ENCODE data around the gene FCRL3. TPM values are rescaled to one million over a fixed set of nuclear protein-coding genes. Genes with fewer than 3 reads are reported as not detected.
"Not testable (repeated sequence)": the region's sequence is repeated elsewhere in the genome, so short reads cannot be mapped to it uniquely, and the experiment has no call there.

Gene FCRL3, protein sequence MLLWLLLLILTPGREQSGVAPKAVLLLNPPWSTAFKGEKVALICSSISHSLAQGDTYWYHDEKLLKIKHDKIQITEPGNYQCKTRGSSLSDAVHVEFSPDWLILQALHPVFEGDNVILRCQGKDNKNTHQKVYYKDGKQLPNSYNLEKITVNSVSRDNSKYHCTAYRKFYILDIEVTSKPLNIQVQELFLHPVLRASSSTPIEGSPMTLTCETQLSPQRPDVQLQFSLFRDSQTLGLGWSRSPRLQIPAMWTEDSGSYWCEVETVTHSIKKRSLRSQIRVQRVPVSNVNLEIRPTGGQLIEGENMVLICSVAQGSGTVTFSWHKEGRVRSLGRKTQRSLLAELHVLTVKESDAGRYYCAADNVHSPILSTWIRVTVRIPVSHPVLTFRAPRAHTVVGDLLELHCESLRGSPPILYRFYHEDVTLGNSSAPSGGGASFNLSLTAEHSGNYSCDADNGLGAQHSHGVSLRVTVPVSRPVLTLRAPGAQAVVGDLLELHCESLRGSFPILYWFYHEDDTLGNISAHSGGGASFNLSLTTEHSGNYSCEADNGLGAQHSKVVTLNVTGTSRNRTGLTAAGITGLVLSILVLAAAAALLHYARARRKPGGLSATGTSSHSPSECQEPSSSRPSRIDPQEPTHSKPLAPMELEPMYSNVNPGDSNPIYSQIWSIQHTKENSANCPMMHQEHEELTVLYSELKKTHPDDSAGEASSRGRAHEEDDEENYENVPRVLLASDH
- under 1 TPM in 2 of 3 donors, not detected in 1; 0.36 to 0.69 TPM for total RNA-seq
- long read RNA-seq, donor 1 = 0 reads
- long read RNA-seq, donor 2 = 0 reads

DNA sequence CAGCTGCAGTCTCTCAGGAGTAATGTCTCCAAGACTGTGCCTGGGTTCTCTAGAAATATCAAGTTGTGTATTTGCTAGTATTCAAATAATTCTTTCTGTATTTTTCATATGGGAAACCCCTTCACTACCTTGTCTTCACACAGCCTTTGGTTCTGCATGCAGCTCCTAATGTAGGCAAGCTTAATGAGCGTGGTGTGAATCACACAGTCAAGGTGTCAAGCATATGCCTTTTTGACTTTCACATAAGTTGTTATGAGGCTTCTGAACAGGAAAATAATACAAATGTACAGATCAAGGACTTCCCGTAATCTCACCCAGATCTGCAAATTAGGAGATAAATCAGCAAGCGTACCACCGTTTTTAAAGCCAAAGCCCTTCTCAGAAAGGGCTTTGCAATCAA is at the start of gene FCRL3:
Gene FCRL3, minus strand, starts transcription at position 38 of the 400 bp plus-strand sequence. CDS start 280 bp downstream, outside the sequence.
- Histone ChIP-seq H3K36me3 (ENCODE audit: low read depth) (no peaks in the 10 kb centered on the region), H3K4me1 (ENCODE audit: low read depth) (no peaks in the 10 kb centered on the region), H3K4me3 (no peak within 1 kb of the TSS), H3K9me3 (no peaks in the 10 kb centered on the region)
- DNase-seq = no peak
- peak; percentile 41 for ATAC-seq
- intact Hi-C loops (cut with DNase I, micrococcal nuclease) = no loop called here
- TF ChIP-seq, protein P1, sequence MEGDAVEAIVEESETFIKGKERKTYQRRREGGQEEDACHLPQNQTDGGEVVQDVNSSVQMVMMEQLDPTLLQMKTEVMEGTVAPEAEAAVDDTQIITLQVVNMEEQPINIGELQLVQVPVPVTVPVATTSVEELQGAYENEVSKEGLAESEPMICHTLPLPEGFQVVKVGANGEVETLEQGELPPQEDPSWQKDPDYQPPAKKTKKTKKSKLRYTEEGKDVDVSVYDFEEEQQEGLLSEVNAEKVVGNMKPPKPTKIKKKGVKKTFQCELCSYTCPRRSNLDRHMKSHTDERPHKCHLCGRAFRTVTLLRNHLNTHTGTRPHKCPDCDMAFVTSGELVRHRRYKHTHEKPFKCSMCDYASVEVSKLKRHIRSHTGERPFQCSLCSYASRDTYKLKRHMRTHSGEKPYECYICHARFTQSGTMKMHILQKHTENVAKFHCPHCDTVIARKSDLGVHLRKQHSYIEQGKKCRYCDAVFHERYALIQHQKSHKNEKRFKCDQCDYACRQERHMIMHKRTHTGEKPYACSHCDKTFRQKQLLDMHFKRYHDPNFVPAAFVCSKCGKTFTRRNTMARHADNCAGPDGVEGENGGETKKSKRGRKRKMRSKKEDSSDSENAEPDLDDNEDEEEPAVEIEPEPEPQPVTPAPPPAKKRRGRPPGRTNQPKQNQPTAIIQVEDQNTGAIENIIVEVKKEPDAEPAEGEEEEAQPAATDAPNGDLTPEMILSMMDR (IDR thresholded peaks at IDR 0.05) = no peak

GRCh38 chr1:157748262-157748817 is 47.8 kb upstream of the FCRL3 start:
- no peak overlapping the region for H3K4me3 ChIP-seq
- no peaks in the 10 kb centered on the region for H3K36me3 ChIP-seq (ENCODE audit: low read depth)
- no peaks in the 10 kb centered on the region for H3K9me3 ChIP-seq
- TF ChIP-seq, protein P1 (IDR thresholded peaks at IDR 0.05) = no peak
- ATAC-seq (no peak), DNase-seq (no peak)
- intact Hi-C loops (cut with DNase I, micrococcal nuclease) = no loop called here
- no peaks in the 10 kb centered on the region for H3K4me1 ChIP-seq (ENCODE audit: low read depth)

GRCh38 chr1:157739229-157739901 is 38.8 kb upstream of the FCRL3 start:
- TF ChIP-seq, protein P1 (IDR thresholded peaks at IDR 0.05) = no peak
- Histone ChIP-seq H3K36me3 (ENCODE audit: low read depth) (no peaks in the 10 kb centered on the region), H3K4me1 (ENCODE audit: low read depth) (no peaks in the 10 kb centered on the region), H3K4me3 (no peak overlapping the region), H3K9me3 (no peaks in the 10 kb centered on the region)
- intact Hi-C loops (cut with DNase I, micrococcal nuclease) = no loop called here
- ATAC-seq = no peak
- no peak for DNase-seq

DNA sequence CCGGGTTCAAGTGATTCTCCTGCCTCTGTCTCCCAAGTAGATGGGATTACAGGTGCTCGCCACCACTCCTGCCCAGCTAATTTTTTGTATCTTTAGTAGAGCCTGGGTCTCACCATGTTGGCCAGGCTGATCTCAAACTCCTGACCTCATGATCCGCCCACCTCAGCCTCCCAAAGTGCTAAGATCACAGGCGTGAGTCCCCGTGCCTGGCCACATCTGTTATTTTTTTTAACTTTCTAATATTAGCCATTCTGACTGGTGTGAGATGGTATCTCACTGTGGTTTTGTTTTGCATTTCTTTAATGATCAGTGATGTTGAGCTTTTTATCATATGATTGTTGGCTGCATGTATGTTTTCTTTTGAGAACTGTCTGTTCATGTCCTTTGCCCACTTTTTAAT is 35.4 kb upstream of the FCRL3 start:
- H3K4me3 ChIP-seq; H3K9me3 ChIP-seq; DNase-seq; H3K36me3 ChIP-seq (ENCODE audit: low read depth); intact Hi-C loops (cut with DNase I, micrococcal nuclease); H3K4me1 ChIP-seq (ENCODE audit: low read depth); ATAC-seq: not testable (repeated sequence)

- peak; percentile 43 for ATAC-seq
- Histone ChIP-seq H3K4me1 (ENCODE audit: low read depth) (no peaks in the 10 kb centered on the region), H3K9me3 (no peaks in the 10 kb centered on the region), H3K36me3 (ENCODE audit: low read depth) (no peaks in the 10 kb centered on the region), H3K4me3 (no peak overlapping the region)
- TF ChIP-seq, protein P1 (IDR thresholded peaks at IDR 0.05) = no peak
- no peak for DNase-seq
- intact Hi-C loops (cut with DNase I, micrococcal nuclease) = no loop called here
These were observed 33.8 kb upstream of the FCRL3 start for GRCh38 chr1:157734321-157734720.
